ENCODE measurements around the gene ANKRD11.

- TF ChIP-seq CTCF (IDR thresholded peaks at IDR 0.05) = no peak
- no peak for TF ChIP-seq SIN3A (IDR thresholded peaks at IDR 0.05; ENCODE audit: borderline replicate concordance, insufficient read depth, low read depth, low read length)
- no peak for TF ChIP-seq POLR2AphosphoS5 (IDR thresholded peaks at IDR 0.05; ENCODE audit: low read depth, low read length)
- TF ChIP-seq TCF7L2 (IDR thresholded peaks at IDR 0.05; ENCODE audit: low read depth, low read length) = no peak
Observed at GRCh38 chr16:89349947-89350633, 140.3 kb downstream of the ANKRD11 start.

Data from Panc1 (cell line).